ENCODE measurements around the gene SNAP47. TPM values are rescaled to one million over a fixed set of nuclear protein-coding genes. Genes with fewer than 3 reads are reported as not detected.

SNAP47 gene
- total RNA-seq, 1 experiment from 2014 or later = 39.4 TPM

- TF ChIP-seq CTCF (IDR thresholded peaks at IDR 0.05; ENCODE audit: unreplicated experiment) = no peak
- DNase-seq = no peak
- BruUV-seq (replicated peaks) = no TSS peak
- Mint-ChIP-seq H3K27me3 (ENCODE audit: unreplicated experiment) (peaks cover 9% of the 10 kb centered on the region), H3K4me3 (ENCODE audit: low read depth, unreplicated experiment) (no peak overlapping the region), H3K9me3 (ENCODE audit: low read depth, unreplicated experiment) (no peaks in the 10 kb centered on the region), H3K4me1 (ENCODE audit: low read depth, unreplicated experiment) (peaks cover 3% of the 10 kb centered on the region), H3K36me3 (ENCODE audit: insufficient read depth, unreplicated experiment) (peaks cover 11% of the 10 kb centered on the region), H3K27ac (ENCODE audit: unreplicated experiment) (no peak overlapping the region)
- CTCF ChIA-PET = interaction anchor here (0.7 kb wide), 1 partner anchor 463 kb away, joined by 3 read pairs; the partner anchor contains the start of gene CDC42BPA
- intact Hi-C loops (cut with micrococcal nuclease; ENCODE audit: unreplicated experiment) = no loop called here
Observed at GRCh38 chr1:227781314-227781930, 46.2 kb downstream of the SNAP47 start.

- Mint-ChIP-seq H3K4me1 (ENCODE audit: low read depth, unreplicated experiment) (peaks cover 11% of the 10 kb centered on the region), H3K4me3 (ENCODE audit: low read depth, unreplicated experiment) (no peak overlapping the region), H3K27ac (ENCODE audit: unreplicated experiment) (no peak overlapping the region), H3K36me3 (ENCODE audit: insufficient read depth, unreplicated experiment) (peaks cover 18% of the 10 kb centered on the region), H3K27me3 (ENCODE audit: unreplicated experiment) (peaks cover 16% of the 10 kb centered on the region), H3K9me3 (ENCODE audit: low read depth, unreplicated experiment) (no peaks in the 10 kb centered on the region)
- intact Hi-C loops (cut with micrococcal nuclease; ENCODE audit: unreplicated experiment) = no loop called here
- CTCF ChIA-PET = interaction anchor here (0.7 kb wide), 1 partner anchor 464 kb away, joined by 3 read pairs; the partner anchor contains the start of gene CDC42BPA
- no peak for TF ChIP-seq CTCF (IDR thresholded peaks at IDR 0.05; ENCODE audit: unreplicated experiment)
- no peak for DNase-seq
- BruUV-seq (replicated peaks) = no TSS peak
Observed at GRCh38 chr1:227782226-227782625, 47.0 kb downstream of the SNAP47 start.

GRCh38 chr1:227785094-227785804 lies 50.0 kb downstream of the SNAP47 start:
- H3K27ac Mint-ChIP-seq (ENCODE audit: unreplicated experiment) = no peak overlapping the region
- TF ChIP-seq CTCF (IDR thresholded peaks at IDR 0.05; ENCODE audit: unreplicated experiment) = no peak
- CTCF ChIA-PET = no interaction called here
- BruUV-seq (replicated peaks) = no TSS peak
- H3K27me3 Mint-ChIP-seq (ENCODE audit: unreplicated experiment) = peaks cover 16% of the 10 kb centered on the region
- no peaks in the 10 kb centered on the region for H3K9me3 Mint-ChIP-seq (ENCODE audit: low read depth, unreplicated experiment)
- intact Hi-C loops (cut with micrococcal nuclease; ENCODE audit: unreplicated experiment) = no loop called here
- peaks cover 32% of the 10 kb centered on the region for H3K36me3 Mint-ChIP-seq (ENCODE audit: insufficient read depth, unreplicated experiment)
- H3K4me3 Mint-ChIP-seq (ENCODE audit: low read depth, unreplicated experiment) = no peak overlapping the region
- no peak for DNase-seq
- peaks cover 14% of the 10 kb centered on the region for H3K4me1 Mint-ChIP-seq (ENCODE audit: low read depth, unreplicated experiment)

- Mint-ChIP-seq H3K4me3 (ENCODE audit: low read depth, unreplicated experiment) (peak overlapping the region; percentile 72), H3K27ac (ENCODE audit: unreplicated experiment) (no peak overlapping the region), H3K9me3 (ENCODE audit: low read depth, unreplicated experiment) (no peaks in the 10 kb centered on the region), H3K4me1 (ENCODE audit: low read depth, unreplicated experiment) (peaks cover 14% of the 10 kb centered on the region), H3K36me3 (ENCODE audit: insufficient read depth, unreplicated experiment) (peaks cover 32% of the 10 kb centered on the region), H3K27me3 (ENCODE audit: unreplicated experiment) (peaks cover 16% of the 10 kb centered on the region)
- CTCF ChIA-PET = no interaction called here
- intact Hi-C loops (cut with micrococcal nuclease; ENCODE audit: unreplicated experiment) = loop anchor here (2.0 kb wide), 1 partner anchor 161 kb away; the partner anchor contains the start of gene WNT9A
- BruUV-seq (replicated peaks) = no TSS peak
- no peak for TF ChIP-seq CTCF (IDR thresholded peaks at IDR 0.05; ENCODE audit: unreplicated experiment)
- no peak for DNase-seq
Observed at GRCh38 chr1:227785805-227786671, 50.8 kb downstream of the SNAP47 start.

Measured in Calu3 (cell line).